Osteocyte (in vitro differentiated cells): ENCODE data around the gene TTC33. TPM values are rescaled to one million over a fixed set of nuclear protein-coding genes. Genes with fewer than 3 reads are reported as not detected.
"Not testable (repeated sequence)": the region's sequence is repeated elsewhere in the genome, so short reads cannot be mapped to it uniquely, and the experiment has no call there.

Experiments used
- DNase-seq: peaks from one replicate; pipeline ENCODE4 v3.0.0; 2021; ENCODE audit warnings: mixed read lengths; ENCODE audit not compliant: unreplicated experiment; ENCODE audit errors: extremely low spot score
- H3K27ac Mint-ChIP-seq: one replicate; pipeline ENCODE4 v1.8.0; 2021; ENCODE audit warnings: mild to moderate bottlenecking, mixed read lengths; ENCODE audit not compliant: unreplicated experiment
- H3K27me3 Mint-ChIP-seq: one replicate; pipeline ENCODE4 v1.8.0; 2021; ENCODE audit warnings: mixed read lengths; ENCODE audit not compliant: unreplicated experiment
- H3K36me3 Mint-ChIP-seq: one replicate; pipeline ENCODE4 v1.8.0; 2021; ENCODE audit warnings: mixed read lengths; ENCODE audit not compliant: unreplicated experiment
- H3K4me1 Mint-ChIP-seq: one replicate; pipeline ENCODE4 v1.8.0; 2021; ENCODE audit warnings: mixed read lengths; ENCODE audit not compliant: unreplicated experiment
- H3K4me3 Mint-ChIP-seq: one replicate; pipeline ENCODE4 v1.8.0; 2021; ENCODE audit warnings: mild to moderate bottlenecking, moderate library complexity, mixed read lengths; ENCODE audit not compliant: unreplicated experiment
- H3K9me3 Mint-ChIP-seq: one replicate; pipeline ENCODE4 v1.8.0; 2021; ENCODE audit warnings: mixed read lengths; ENCODE audit not compliant: unreplicated experiment
- CTCF ChIP-seq: fragments of 200-600 bp; sonication (generic); IDR thresholded peaks from 2 replicates; pipeline ENCODE4 v1.5.0; 2021; ENCODE audit warnings: antibody characterized with exemption, mild to moderate bottlenecking, moderate library complexity
- total RNA-seq: library from RNA; stranded (reverse); gene quantifications from 2 replicates; pipeline ENCODE4 v1.2.1, GENCODE V29; 2021

TTC33 gene
- total RNA-seq, 1 donor from 2014 or later: 18.1 TPM

- H3K4me3 Mint-ChIP-seq: no peak overlapping the region
- no peaks in the 10 kb centered on the region for H3K27me3 Mint-ChIP-seq
- peaks cover 26% of the 10 kb centered on the region for H3K36me3 Mint-ChIP-seq
- no peaks in the 10 kb centered on the region for H3K9me3 Mint-ChIP-seq
- no peak for TF ChIP-seq CTCF
- peaks cover 14% of the 10 kb centered on the region for H3K4me1 Mint-ChIP-seq
- peak overlapping the region; percentile 0 for H3K27ac Mint-ChIP-seq
- no peak for DNase-seq
These were observed 20.8 kb downstream of the TTC33 start for GRCh38 chr5:40734986-40735385.

- H3K9me3 Mint-ChIP-seq: no peaks in the 10 kb centered on the region
- no peak for DNase-seq
- H3K4me1 Mint-ChIP-seq: peaks cover 14% of the 10 kb centered on the region
- H3K36me3 Mint-ChIP-seq: peaks cover 20% of the 10 kb centered on the region
- no peak for TF ChIP-seq CTCF
- no peak overlapping the region for H3K27ac Mint-ChIP-seq
- no peak overlapping the region for H3K4me3 Mint-ChIP-seq
- no peaks in the 10 kb centered on the region for H3K27me3 Mint-ChIP-seq
These were observed 21.7 kb downstream of the TTC33 start for GRCh38 chr5:40733879-40734563.

- Mint-ChIP-seq H3K4me1 (peaks cover 14% of the 10 kb centered on the region), H3K9me3 (no peaks in the 10 kb centered on the region), H3K27me3 (no peaks in the 10 kb centered on the region), H3K4me3 (no peak overlapping the region), H3K36me3 (peaks cover 19% of the 10 kb centered on the region), H3K27ac (no peak overlapping the region)
- TF ChIP-seq CTCF: no peak
- no peak for DNase-seq
These were observed 22.3 kb downstream of the TTC33 start for GRCh38 chr5:40733434-40733833.

- H3K27me3 Mint-ChIP-seq, DNase-seq, H3K4me1 Mint-ChIP-seq, H3K27ac Mint-ChIP-seq, H3K4me3 Mint-ChIP-seq: not testable (repeated sequence)
- H3K36me3 Mint-ChIP-seq: peaks cover 40% of the 10 kb centered on the region
- peaks cover 17% of the 10 kb centered on the region for H3K9me3 Mint-ChIP-seq
These were observed 33.3 kb downstream of the TTC33 start for GRCh38 chr5:40722497-40722911.

GRCh38 chr5:40720069-40720468 lies 35.7 kb downstream of the TTC33 start:
- DNase-seq: no peak
- no peak for TF ChIP-seq CTCF
- H3K4me1 Mint-ChIP-seq: peaks cover 7% of the 10 kb centered on the region
- H3K36me3 Mint-ChIP-seq: peaks cover 46% of the 10 kb centered on the region
- no peak overlapping the region for H3K27ac Mint-ChIP-seq
- H3K4me3 Mint-ChIP-seq: no peak overlapping the region
- H3K27me3 Mint-ChIP-seq: no peaks in the 10 kb centered on the region
- H3K9me3 Mint-ChIP-seq: peaks cover 17% of the 10 kb centered on the region
